Naive thymus-derived CD8-positive, alpha-beta T cell (primary cell): ENCODE data around the gene PTPN14. TPM values are rescaled to one million over a fixed set of nuclear protein-coding genes. Genes with fewer than 3 reads are reported as not detected.

ENCODE experiments used
- ATAC-seq, 2 donors: fragments of 150-1000 bp; cut with Tn5 transposase in 1 of 2; sonication (Bioruptor Pico), chemical (Tn5 transposase) in 1 of 2; 1 replicate in 1 of 2; 2 replicates in 1 of 2; pipeline ENCODE4 v1.10.0; 2021; ENCODE audit warnings: mild to moderate bottlenecking in 2 of 2, moderate library complexity in 2 of 2
- POLR2A ChIA-PET: fragments of 350-600 bp; sonication (Branson Sonifier 250); formaldehyde crosslinking; loops from one replicate; lab custom pipeline; 2021; ENCODE audit warnings: antibody characterized with exemption; lab: Charles Lee
- DNase-seq, 10 donors: peaks; one replicate each; pipeline versions ENCODE4 v3.0.0 to v3.0.0-alpha.2; 2020 to 2022
- H3K27ac Mint-ChIP-seq, 10 donors: one replicate each; pipeline ENCODE4 v1.8.0; 2020 to 2022; ENCODE audit warnings: mild to moderate bottlenecking in 10 of 10, mixed read lengths in 10 of 10, moderate library complexity in 4 of 10, inconsistent platforms in 1 of 10
- H3K27me3 Mint-ChIP-seq, 5 donors: one replicate each; pipeline ENCODE4 v1.8.0; 2021 to 2022; ENCODE audit warnings: mixed read lengths in 5 of 5
- H3K36me3 Mint-ChIP-seq, 3 donors: one replicate each; pipeline ENCODE4 v1.8.0; 2020 to 2022; ENCODE audit warnings: mixed read lengths in 3 of 3, mild to moderate bottlenecking in 2 of 3, inconsistent platforms in 1 of 3
- H3K4me1 Mint-ChIP-seq, 4 donors: one replicate each; pipeline ENCODE4 v1.8.0; 2021 to 2022; ENCODE audit warnings: mixed read lengths in 4 of 4
- H3K4me3 Mint-ChIP-seq, 10 donors: one replicate each; pipeline ENCODE4 v1.8.0; 2020 to 2022; ENCODE audit warnings: mild to moderate bottlenecking in 10 of 10, mixed read lengths in 10 of 10, moderate library complexity in 6 of 10, inconsistent platforms in 1 of 10
- H3K9me3 Mint-ChIP-seq, 9 donors: one replicate each; pipeline ENCODE4 v1.8.0; 2020 to 2022; ENCODE audit warnings: mixed read lengths in 9 of 9, mild to moderate bottlenecking in 3 of 9, inconsistent platforms in 1 of 9, moderate library complexity in 1 of 9
- polyA plus RNA-seq, 3 donors: library from polyadenylated mRNA; unstranded; fragments of 300-500 nt; fragmentation: Illumina TruSeq; gene quantifications; one replicate each; pipeline ENCODE4 v1.2.3, GENCODE V29; 2021
- total RNA-seq, 8 experiments: library from RNA in 2 of 8; stranded (reverse) in 2 of 8; gene quantifications; one replicate each; pipeline ENCODE4 v1.2.3 and lab custom pipeline; 2021 to 2026

The PTPN14 gene
- total and polyA plus RNA-seq, 5 experiments from 2014 or later: 0.01 to 0.05 (median 0.03) TPM; not detected in 1

DNA sequence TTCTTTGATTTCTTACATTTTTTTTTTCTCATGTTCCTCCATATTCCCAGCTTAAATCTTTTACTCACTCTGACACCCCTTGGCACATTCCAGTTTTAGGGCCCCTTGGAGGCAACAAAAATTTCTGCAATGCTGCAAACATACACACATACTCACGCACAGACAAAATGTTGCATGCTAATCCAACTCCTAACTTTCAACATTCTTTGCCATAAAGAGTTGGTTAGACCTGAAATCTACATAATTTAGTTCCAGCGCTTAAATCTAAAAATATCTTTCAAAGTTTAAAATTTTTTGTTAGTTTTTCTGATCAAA, 103.9 kb downstream of the PTPN14 start:
- Mint-ChIP-seq H3K27me3 (peaks cover 0 to 6% (median 3%) of the 10 kb centered on the region in 5 donors), H3K27ac (no peak overlapping the region), H3K36me3 (no peaks in the 10 kb centered on the region), H3K9me3 (peaks cover 0 to 3% (median 0%) of the 10 kb centered on the region in 9 donors), H3K4me1 (peaks cover 0 to 2% (median 0%) of the 10 kb centered on the region in 4 donors), H3K4me3 (no peak overlapping the region)
- ATAC-seq: no peak
- DNase-seq: no peak
- POLR2A ChIA-PET: no interaction called here

DNA sequence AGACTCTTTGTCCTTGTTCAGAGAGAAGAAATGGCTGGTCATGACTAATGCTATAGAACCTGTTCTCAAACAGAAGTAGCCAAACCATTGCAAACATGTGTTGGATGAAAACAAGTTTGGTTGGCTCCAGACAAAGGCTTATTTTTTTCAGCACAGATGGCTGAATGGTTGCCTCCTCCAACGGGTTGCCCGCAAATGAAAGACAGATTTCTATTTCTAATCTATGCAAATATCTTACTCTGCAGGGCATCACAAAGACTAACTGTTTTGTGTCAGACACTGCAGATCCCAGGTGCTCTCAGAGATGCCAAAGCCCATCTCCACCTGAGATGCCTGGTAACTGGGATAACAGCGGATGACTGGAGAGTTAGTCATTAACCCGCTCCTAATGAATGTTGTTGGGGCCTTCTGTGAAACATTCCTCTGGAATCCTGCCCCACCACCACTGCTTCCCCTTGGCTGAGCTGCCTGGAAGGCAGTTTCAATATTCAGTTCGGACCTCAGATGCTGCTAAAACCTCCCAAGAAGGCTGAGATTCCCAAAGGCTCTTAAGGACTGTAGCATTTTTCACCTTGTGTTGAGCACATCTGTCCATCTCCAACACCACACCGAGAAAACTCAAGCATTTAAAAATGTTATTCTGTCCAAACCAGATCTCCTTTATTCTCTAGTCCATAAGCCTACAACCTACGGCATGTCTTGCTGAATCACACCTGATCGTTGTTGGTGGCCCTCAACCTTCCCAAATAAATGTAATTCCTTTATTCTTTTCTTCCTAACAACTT, 104.4 kb downstream of the PTPN14 start:
- DNase-seq: no peak
- Mint-ChIP-seq H3K36me3 (no peaks in the 10 kb centered on the region), H3K4me3 (no peak overlapping the region), H3K9me3 (peaks cover 0 to 3% (median 0%) of the 10 kb centered on the region in 9 donors), H3K27me3 (peaks cover 0 to 5% (median 2%) of the 10 kb centered on the region in 5 donors), H3K27ac (no peak overlapping the region), H3K4me1 (peaks cover 0 to 2% (median 0%) of the 10 kb centered on the region in 4 donors)
- POLR2A ChIA-PET: no interaction called here
- no peak for ATAC-seq

DNA sequence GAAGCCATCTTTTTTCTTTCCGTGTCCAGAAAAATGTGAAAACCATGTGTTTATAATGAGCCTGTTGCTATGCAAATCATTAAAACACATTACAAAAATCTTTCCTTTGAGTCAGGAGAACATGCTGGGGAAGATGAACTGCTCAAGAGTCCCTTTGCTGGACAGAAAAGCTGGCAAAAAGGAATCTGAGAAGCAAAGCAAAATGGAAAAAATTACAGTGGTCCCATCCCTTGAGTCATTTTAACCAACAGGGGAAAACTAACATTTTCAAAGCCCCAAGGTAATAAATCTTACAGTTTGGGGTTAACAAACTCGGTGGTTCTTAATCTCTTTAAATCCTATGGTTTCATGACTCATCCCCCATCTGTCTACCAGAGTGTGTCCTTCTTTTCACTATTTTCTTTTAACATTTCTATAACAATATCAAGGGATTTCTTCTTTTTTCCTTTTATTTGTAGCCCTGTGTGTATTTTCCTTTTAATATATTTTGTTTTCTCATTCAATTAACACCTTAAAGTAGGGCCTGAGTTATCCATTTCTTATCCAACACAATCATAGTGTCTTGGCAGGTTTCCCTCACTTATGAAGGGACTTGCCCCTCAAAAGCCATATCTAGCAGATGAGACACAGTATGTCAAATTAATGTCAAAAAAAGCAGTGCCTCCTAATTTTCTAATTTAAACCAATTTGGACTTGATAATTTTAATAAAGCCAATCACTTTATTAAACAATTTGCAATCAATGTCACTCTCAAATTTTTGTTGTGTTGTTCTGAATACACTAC, 105.4 kb downstream of the PTPN14 start:
- H3K4me1 Mint-ChIP-seq: peaks cover 0 to 6% (median 2%) of the 10 kb centered on the region in 4 donors
- ATAC-seq (no peak), DNase-seq (no peak)
- POLR2A ChIA-PET: no interaction called here
- H3K9me3 Mint-ChIP-seq: peaks cover 0 to 3% (median 0%) of the 10 kb centered on the region in 9 donors
- no peak overlapping the region for H3K27ac Mint-ChIP-seq
- H3K4me3 Mint-ChIP-seq: no peak overlapping the region
- no peaks in the 10 kb centered on the region for H3K36me3 Mint-ChIP-seq
- peaks cover 0 to 3% (median 0%) of the 10 kb centered on the region in 5 donors for H3K27me3 Mint-ChIP-seq

DNA sequence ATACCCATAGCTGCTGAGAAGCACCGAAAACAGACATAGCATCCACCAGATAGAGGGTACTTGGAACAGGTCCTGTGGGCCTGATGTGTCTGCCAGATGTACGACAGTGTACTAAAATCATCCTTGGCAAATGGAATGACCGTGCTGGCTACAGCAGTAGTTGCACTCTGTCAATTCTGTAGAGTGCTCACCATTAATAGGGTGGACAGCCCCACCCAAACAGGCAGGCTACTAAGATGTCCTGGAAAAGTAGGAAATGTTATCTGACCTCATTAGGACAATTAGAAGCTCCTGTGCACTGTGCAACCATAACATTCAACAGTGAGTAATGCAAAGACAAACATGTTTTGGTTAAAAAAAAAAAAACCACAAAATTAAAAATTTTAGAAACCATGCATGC, 106.2 kb downstream of the PTPN14 start:
- peaks cover 0 to 3% (median 0%) of the 10 kb centered on the region in 9 donors for H3K9me3 Mint-ChIP-seq
- POLR2A ChIA-PET: no interaction called here
- H3K27ac Mint-ChIP-seq: no peak overlapping the region
- peaks cover 0 to 3% (median 0%) of the 10 kb centered on the region in 5 donors for H3K27me3 Mint-ChIP-seq
- no peak for ATAC-seq
- H3K36me3 Mint-ChIP-seq: no peaks in the 10 kb centered on the region
- no peak overlapping the region for H3K4me3 Mint-ChIP-seq
- DNase-seq: no peak
- H3K4me1 Mint-ChIP-seq: peaks cover 0 to 10% (median 5%) of the 10 kb centered on the region in 4 donors

DNA sequence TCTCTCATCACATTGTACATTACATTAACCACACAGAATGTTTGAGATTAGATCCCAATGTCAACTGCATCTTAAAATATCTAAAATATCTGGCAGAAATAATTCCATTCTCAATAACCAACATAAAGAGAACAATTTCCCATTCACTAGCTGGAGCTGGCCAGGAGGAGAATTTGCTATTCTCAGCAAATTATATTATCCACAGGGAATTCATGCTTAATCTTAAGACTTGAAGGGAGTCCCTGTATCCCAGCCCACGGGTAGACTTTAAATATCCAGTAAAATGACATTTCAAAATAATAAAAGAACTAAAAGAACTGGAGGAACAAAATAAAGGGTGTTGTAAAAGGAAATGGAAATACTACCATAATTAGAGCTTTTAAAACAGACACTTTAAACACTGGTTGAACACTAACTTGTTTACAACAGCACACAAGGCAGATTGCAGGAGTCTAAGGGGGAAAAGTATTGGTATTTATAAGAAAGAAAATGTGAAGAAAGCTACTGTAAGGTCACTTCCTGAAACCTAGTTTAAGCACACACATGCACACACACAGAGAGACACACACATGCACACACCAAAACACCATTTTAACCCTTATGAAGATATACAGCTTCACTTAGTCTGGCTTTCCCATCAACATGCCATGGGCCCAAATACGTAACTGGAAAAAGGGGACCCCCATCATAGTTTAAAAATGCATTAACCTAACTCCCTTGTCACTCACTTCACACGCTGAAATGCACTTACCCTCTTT, 107.0 kb downstream of the PTPN14 start:
- H3K4me1 Mint-ChIP-seq: peaks cover 3 to 18% (median 10%) of the 10 kb centered on the region in 4 donors
- POLR2A ChIA-PET: no interaction called here
- no peak overlapping the region for H3K4me3 Mint-ChIP-seq
- DNase-seq (no peak), ATAC-seq (no peak)
- peak overlapping the region in 1 of 10 donors; percentile 20 for H3K27ac Mint-ChIP-seq
- no peaks in the 10 kb centered on the region for H3K36me3 Mint-ChIP-seq
- H3K9me3 Mint-ChIP-seq: peaks cover 0 to 2% (median 0%) of the 10 kb centered on the region in 9 donors
- peaks cover 0 to 3% (median 0%) of the 10 kb centered on the region in 5 donors for H3K27me3 Mint-ChIP-seq

DNA sequence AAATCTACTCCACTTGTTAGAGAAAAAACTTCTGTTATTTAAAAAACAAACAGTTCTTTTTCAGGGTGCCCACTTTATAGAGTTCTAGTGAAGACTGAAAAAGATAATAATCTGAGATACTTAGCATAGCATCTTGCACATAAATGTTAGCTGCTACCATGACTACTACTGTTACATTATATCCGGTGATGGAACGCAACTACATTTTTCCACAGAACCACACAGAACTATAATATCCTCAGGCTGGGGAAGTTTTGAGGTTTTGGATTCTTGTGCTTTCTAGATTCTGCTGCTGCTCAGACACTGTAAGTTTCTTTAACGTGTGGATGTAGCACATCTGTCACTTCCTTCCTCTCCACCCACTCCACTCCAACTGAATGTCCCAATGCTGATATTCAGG, 110.3 kb downstream of the PTPN14 start:
- POLR2A ChIA-PET: no interaction called here
- Mint-ChIP-seq H3K4me1 (peaks cover 4 to 23% (median 15%) of the 10 kb centered on the region in 4 donors), H3K36me3 (no peaks in the 10 kb centered on the region), H3K4me3 (no peak overlapping the region), H3K27ac (peak overlapping the region in 1 of 10 donors; percentile 29), H3K9me3 (no peaks in the 10 kb centered on the region), H3K27me3 (peaks cover 0 to 6% (median 2%) of the 10 kb centered on the region in 5 donors)
- DNase-seq: no peak
- peak; percentile 42 to 73 for ATAC-seq

DNA sequence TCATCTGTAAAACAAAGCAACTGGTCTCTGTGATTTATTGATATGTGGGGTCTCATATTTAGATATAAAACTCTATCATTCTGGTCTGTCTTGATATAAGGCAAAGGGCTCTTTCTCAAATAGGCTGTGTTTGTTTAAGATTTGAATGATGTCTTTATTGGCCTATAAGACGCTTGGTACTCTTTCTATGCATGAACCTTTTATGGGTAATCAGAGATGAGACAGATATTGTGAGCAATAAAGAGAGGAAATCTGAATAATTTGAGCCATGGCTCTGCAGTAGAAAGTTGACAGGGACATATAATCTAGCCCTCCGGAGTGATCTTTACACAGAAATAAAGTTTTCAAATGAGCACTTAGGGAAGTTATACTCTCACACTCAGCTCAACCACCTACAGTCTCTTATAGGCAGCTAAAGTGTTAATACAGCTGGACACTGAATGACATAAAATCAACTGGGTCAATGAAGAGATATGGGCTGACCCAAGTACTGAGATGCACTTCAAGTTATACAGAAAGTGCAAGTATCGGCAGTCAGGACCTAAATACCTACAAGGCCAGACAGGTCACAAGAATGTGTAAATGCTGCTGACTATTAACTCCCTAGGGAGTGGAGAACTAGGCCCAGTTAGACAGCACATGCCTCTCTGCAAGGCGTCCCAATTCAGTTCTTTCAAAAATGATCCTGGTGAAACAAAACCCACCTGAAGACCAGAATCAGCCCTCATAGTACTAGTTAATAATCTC, 111.0 kb downstream of the PTPN14 start:
- peaks cover 4 to 23% (median 15%) of the 10 kb centered on the region in 4 donors for H3K4me1 Mint-ChIP-seq
- H3K27me3 Mint-ChIP-seq: peaks cover 0 to 7% (median 2%) of the 10 kb centered on the region in 5 donors
- DNase-seq (no peak), ATAC-seq (no peak)
- H3K27ac Mint-ChIP-seq: peak overlapping the region in 1 of 10 donors; percentile 51
- POLR2A ChIA-PET: no interaction called here
- H3K36me3 Mint-ChIP-seq: no peaks in the 10 kb centered on the region
- peak overlapping the region in 1 of 10 donors; percentile 39 for H3K4me3 Mint-ChIP-seq
- no peaks in the 10 kb centered on the region for H3K9me3 Mint-ChIP-seq

DNA sequence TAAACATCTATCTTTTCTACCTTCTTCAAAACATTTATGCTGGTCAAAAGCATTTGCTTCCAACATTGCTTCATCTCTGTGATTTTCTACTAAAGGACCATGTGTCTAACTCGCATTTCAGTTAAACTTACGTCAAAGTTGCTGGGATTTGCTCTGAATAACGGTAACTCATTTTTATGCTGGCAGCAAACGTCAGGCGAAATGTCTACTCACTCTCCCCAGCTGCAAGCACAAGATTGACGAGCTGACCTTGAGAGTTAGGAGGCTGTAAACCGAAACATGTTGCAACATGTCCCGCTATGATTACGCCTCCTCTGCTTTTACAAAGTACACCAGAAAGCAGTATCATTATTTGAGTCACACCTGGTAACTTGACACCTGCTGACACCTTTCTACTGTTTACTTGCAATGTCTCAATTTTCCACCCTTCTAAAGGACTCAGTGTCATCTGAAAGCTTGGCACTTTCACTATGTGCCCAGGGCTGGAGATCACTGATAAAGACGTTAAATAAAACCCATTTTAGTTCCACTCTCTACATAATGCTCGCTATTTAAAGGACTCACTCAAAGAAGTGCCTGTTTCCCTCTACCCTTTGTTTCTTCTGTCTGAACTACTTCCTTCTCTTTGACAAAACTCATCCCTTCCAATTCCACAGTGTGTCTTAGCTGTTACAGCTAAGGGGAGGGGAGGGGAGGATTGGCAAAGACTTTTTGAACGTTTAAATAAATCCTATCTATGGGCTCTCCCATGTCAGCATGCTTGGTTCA, 111.9 kb downstream of the PTPN14 start:
- peaks cover under 1 to 7% (median 4%) of the 10 kb centered on the region in 5 donors for H3K27me3 Mint-ChIP-seq
- H3K36me3 Mint-ChIP-seq: peaks cover 0 to under 1% (median 0%) of the 10 kb centered on the region in 3 donors
- H3K9me3 Mint-ChIP-seq: no peaks in the 10 kb centered on the region
- POLR2A ChIA-PET: no interaction called here
- ATAC-seq (peak; percentile 20 to 22), DNase-seq (no peak)
- H3K4me3 Mint-ChIP-seq: peak overlapping the region in 9 of 10 donors; percentile 0 to 55 (median 31)
- peaks cover 4 to 23% (median 15%) of the 10 kb centered on the region in 4 donors for H3K4me1 Mint-ChIP-seq
- H3K27ac Mint-ChIP-seq: peak overlapping the region in 3 of 10 donors; percentile 11 to 61 (median 50)

DNA sequence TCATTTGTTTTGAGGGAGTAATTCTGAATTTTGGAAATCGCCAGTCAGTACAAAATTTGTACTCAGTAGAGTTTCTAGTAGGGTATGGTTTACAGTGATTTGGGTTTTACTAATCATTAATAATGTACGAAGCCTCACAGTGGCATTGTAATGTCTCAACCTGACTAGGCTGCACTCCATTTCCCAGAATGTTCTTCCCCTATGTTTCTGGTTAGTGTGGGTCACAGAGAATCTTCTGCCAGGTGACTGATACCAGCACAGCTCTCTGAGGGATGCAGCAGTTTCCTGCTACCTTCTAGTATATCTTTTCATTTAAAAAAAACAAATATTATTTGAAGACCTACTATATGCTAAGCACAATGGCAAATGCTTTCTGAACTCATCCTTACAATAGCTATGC, 112.9 kb downstream of the PTPN14 start:
- Mint-ChIP-seq H3K27ac (peak overlapping the region in 1 of 10 donors; percentile 61), H3K27me3 (peaks cover 5 to 12% (median 10%) of the 10 kb centered on the region in 5 donors), H3K4me1 (peaks cover 4 to 23% (median 15%) of the 10 kb centered on the region in 4 donors), H3K4me3 (no peak overlapping the region), H3K36me3 (peaks cover 0 to 6% (median 0%) of the 10 kb centered on the region in 3 donors), H3K9me3 (no peaks in the 10 kb centered on the region)
- POLR2A ChIA-PET: no interaction called here
- DNase-seq (no peak), ATAC-seq (no peak)

DNA sequence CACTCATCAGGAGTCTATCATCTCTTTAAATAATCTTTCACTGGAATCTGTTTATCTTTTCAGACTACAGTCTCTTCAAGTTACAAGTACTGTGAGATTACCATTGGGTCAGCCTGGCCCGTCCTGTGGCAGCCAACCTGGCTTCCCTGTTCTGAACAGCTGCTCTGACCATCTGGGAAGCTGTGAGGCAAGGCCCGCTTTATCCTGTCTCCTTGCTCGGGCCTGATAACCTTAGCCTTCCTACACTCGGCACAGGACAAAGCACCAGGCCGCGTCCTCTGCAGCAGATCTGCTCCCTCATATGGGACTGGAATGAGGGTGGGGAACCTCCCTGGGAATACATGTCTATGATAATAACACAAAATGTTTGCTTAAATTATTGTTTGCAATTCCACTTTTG, 113.3 kb downstream of the PTPN14 start:
- Mint-ChIP-seq H3K36me3 (peaks cover 0 to 6% (median 0%) of the 10 kb centered on the region in 3 donors), H3K4me1 (peaks cover 4 to 23% (median 15%) of the 10 kb centered on the region in 4 donors), H3K4me3 (no peak overlapping the region), H3K9me3 (no peaks in the 10 kb centered on the region), H3K27ac (no peak overlapping the region), H3K27me3 (peaks cover 5 to 12% (median 10%) of the 10 kb centered on the region in 5 donors)
- DNase-seq (no peak), ATAC-seq (no peak)
- POLR2A ChIA-PET: no interaction called here

DNA sequence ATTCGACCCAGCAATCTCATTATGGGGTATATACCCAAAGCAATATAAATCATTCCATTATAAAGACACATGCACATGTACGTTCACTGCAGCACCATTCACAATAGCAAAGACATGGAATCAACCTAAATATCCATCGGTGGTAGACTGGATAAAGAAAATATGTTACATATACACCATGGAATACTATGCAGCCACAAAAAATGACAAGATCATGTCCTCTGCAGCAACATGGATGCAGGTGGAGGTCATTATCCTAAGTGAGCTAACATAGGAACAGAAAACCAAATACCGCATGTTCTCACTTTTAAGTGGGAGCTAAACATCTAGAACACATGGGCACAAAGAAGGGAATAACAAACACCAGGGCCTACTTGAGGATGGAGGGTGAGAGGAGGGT, 115.5 kb downstream of the PTPN14 start:
- ATAC-seq (no peak), DNase-seq (no peak)
- Mint-ChIP-seq H3K36me3 (peaks cover 0 to 6% (median 0%) of the 10 kb centered on the region in 3 donors), H3K9me3 (no peaks in the 10 kb centered on the region), H3K27me3 (peaks cover 2 to 12% (median 10%) of the 10 kb centered on the region in 5 donors), H3K27ac (no peak overlapping the region), H3K4me3 (no peak overlapping the region), H3K4me1 (peaks cover 4 to 18% (median 12%) of the 10 kb centered on the region in 4 donors)
- POLR2A ChIA-PET: no interaction called here
